IPS-11a (cell line): ENCODE measurements around the gene SRSF10.
"Not testable (repeated sequence)": the region's sequence is repeated elsewhere in the genome, so short reads cannot be mapped to it uniquely, and the experiment has no call there.

Source experiments
- H3K4me3 ChIP-seq: one replicate; pipeline ENCODE4 v1.5.1; 2013; ENCODE audit warnings: low read depth, low read length, control low read depth

SRSF10 gene

GRCh38 chr1:23999156-23999671, 19.1 kb upstream of the SRSF10 start:
- no peak overlapping the region for H3K4me3 ChIP-seq

GRCh38 chr1:23997812-23998211, 17.7 kb upstream of the SRSF10 start:
- no peak overlapping the region for H3K4me3 ChIP-seq

- H3K4me3 ChIP-seq: no peak overlapping the region
Observed at GRCh38 chr1:23996700-23997229, 16.6 kb upstream of the SRSF10 start.

DNA sequence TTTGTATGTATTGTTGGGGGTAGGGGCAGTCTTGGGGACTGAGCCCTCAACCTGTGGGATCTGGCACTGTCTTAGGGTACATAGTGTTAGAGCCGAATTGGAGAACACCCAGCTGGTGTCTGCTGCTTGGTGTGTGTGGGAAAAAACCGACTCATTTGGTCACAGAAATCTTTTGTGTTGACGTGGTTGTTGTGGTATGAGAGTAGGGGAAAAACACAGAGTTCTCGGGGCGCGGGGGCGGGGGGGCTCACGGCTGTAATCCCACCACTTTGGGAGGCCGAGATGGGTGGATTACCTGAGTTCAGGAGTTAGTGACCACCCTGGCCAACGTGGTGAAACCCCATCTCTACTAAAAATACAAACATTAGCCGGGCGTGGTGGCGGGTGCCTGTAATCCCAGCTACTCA, 15.3 kb upstream of the SRSF10 start:
- H3K4me3 ChIP-seq: no peak overlapping the region

DNA sequence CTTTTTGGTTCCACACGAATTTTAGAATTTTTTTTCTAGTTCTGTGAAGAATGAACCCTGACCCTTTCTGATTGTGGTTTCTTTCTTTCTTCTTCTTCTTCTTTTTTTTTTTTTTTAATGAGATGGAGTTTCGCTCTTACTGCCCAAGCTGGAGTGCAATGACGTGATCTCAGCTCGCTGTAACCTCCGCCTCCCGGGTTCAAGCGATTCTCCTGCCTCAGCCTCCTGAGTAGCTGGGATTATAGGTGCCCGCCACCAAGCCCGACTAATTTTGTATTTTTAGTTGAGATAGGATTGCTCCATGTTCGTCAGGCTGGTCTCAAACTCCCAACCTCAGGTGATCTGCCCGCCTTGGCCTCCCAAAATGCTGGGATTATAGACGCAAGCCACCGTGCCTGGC, 11.9 kb upstream of the SRSF10 start:
- not testable (repeated sequence) for H3K4me3 ChIP-seq

DNA sequence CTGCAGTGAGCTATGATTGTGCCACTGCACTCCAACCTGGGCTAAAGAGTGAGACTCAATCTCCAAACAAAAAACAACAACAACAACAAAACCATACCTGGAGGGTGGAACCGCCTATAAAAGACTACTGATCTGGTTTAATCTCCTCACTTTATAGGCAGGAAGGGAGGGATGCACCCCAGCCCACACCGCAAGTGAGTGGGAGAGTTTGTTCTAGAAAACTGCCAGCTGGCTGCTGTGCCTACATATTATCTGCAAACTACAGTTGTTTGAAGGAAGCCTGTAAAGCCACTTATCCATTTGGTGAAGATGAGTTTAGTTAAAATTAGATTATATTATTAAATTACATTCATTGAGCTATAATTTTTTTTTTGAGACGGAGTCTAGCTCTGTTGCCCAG, 9.1 kb upstream of the SRSF10 start:
- H3K4me3 ChIP-seq: no peak overlapping the region

- H3K4me3 ChIP-seq: not testable (repeated sequence)
Observed at GRCh38 chr1:23987038-23987437, 6.9 kb upstream of the SRSF10 start.

GRCh38 chr1:23984417-23985186, 4.5 kb upstream of the SRSF10 start:
- no peak overlapping the region for H3K4me3 ChIP-seq

DNA sequence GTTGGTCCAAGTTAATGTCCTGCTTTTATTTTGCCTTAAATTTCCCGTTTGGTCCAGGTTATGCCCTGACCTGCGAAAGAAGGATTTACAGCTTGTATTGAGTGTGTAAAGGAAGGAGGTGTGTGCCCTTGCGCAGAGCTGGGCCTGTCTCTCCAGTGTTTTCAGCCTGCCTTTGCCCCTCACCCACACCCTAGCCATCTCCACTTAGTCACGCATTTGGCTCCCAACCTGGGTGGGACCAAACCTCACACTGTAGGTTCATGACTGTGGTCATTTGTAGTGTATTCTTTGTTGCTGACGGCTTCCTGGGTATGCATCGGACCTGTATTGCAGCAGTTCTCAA, 572 bp upstream of the SRSF10 start:
- H3K4me3 ChIP-seq: no peak overlapping the region

DNA sequence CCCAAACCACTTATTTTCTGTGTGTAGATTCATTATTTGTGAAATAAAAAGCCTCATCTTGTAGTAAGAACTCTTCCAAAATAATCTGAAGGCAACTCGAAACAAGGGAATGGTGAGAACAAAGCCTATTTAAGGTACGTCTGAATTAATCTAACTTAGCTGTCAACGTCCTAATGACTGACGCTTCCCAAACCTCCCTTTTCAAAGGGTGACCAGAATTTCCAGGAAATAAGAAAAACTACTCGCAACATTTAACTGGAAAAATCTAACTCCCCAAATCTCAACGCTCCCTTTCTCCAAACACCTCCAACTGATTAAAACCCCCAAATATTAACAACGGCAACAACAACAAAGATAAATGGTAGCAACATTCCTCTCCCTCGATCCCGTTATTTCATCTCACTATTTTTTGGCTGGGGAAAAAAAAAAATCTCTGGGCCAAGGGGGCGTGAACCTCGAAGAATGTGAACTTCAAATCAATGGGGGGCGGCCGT, 693 bp downstream of the SRSF10 start:
- H3K4me3 ChIP-seq: peak overlapping the region; percentile 94

- peak overlapping the region; percentile 94 for H3K4me3 ChIP-seq
Observed at GRCh38 chr1:23978805-23979204, 1.3 kb downstream of the SRSF10 start.

DNA sequence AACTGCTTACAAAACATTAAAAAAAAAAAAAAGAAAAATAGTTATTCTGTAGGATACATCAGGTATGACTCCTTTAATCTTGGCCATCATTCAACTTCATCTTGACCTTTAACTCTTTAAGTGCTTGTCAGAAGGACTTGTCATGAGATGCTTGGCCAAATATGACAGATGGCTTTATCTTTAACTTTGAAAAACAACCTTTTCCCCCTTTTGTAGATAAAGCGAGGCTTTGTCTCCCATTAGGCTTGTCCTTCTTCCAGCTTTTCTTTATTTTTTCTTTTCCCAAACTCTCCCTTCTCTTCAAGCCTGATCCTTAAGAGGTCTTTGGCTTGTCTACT, 2.3 kb downstream of the SRSF10 start:
- H3K4me3 ChIP-seq: no peak overlapping the region

DNA sequence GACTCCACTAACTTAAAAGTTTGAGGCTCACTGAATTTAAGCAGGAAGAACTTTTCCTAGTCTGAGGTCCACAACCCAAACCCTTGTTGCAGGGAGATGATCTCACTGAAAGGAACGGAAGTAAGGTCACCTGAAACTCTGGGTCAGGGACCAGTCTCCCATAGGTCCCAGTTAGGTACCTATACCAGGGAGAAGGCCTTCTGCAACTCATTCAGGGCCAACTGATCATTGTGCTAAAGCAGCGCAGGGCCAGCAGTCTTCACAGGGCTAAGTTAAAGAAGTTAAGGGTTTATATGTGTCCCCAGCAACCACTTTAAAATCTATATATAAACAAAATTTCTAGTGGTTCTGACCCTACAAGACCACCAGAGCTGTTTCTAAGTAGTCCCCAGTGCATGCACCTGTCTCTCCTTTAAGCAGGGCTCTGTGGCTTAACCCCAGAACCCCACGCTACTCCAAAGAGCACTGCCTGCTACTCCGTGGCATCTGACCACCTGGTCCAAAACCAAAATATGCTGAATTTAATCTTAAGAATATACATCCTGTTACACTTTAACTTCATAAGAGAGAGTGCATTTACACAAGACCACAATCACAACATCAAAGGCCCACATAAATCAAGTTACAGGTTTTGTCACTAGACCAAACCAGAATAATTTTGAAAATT, 2.8 kb downstream of the SRSF10 start:
- no peak overlapping the region for H3K4me3 ChIP-seq

DNA sequence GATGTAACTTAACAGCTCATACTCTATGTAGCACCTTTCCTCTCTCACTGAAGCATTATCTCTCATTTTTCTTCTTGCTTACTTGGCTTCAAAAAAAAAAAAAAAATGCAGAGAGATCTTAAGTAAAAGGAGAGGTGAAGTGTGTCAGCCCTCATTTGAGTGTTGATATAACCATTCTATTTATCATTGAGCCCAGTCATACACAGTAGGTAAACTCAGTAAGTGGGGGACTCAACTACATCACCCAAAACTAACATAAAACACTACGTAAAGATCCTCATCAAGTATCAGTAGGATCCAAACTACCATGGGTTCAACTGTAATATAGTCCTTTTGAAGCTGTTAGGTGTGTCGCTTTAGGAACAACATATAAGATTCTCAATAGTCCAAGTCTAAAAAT, 12.3 kb downstream of the SRSF10 start:
- no peak overlapping the region for H3K4me3 ChIP-seq

DNA sequence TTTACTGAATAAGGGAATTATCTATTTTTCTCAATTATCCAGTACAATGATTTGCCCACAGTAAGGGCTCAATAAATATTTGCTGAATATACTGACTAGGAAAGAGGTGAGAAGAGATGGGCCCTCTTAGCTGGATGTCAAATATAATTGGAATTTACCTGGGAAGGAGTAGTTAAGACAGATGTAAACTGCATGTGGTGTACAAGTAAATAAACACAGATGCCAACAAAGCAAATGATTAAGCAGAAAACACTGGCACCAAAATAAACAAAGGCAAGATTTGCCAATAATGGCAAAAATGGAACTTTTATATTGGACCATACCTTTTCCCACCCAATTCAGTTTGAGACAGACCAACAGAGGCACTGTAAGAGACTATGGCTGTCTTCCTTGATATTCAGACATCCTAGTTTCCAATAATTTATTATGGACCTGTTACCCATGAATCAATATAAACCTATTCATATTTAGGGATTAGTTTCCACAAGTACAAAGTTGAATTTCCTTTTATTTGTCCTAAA, 13.1 kb downstream of the SRSF10 start:
- H3K4me3 ChIP-seq: no peak overlapping the region

DNA sequence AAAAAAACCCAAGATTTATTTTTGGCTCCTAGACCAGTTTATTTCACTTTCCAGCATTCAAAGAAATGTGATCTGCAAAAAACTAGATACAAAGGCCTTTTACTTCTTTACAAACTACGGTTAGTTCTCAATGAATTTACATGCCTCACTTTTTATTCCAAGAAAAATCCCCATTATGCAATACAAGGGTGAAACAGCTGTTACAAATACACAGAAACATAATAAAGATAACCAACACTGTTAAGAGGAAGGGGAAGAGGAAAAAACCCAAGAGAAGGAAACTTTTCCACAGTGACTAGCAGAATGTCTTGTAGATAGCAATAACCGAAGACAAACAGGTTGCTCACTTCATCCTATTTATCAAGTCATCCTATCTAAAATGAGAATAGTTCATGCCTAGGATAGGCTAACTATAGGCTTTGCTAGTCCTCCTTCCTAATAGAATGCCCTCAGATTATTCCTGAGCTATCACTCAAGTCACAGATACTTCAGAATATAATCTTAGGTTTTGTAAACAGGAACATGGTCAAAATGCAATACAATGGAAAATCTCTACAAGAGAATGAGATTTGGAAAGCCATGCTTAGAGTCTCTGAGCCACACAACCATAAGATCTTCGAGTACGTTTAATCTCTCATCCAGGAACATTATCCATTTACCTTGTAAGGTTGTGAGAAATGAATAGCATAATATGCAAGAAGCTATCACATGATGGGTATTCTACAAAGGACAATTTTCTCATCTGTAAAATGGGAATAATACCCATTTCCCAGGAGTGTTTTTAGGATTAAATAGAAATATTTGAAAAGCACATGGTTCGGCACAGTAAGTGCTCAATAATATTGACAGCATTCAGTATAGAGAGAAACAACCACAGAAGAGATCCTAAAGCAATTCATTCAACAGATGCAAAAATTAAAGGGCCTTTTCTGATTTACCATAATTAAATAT, 15.1 kb downstream of the SRSF10 start:
- H3K4me3 ChIP-seq: no peak overlapping the region

GRCh38 chr1:23964235-23964668, 15.9 kb downstream of the SRSF10 start:
- H3K4me3 ChIP-seq: no peak overlapping the region

DNA sequence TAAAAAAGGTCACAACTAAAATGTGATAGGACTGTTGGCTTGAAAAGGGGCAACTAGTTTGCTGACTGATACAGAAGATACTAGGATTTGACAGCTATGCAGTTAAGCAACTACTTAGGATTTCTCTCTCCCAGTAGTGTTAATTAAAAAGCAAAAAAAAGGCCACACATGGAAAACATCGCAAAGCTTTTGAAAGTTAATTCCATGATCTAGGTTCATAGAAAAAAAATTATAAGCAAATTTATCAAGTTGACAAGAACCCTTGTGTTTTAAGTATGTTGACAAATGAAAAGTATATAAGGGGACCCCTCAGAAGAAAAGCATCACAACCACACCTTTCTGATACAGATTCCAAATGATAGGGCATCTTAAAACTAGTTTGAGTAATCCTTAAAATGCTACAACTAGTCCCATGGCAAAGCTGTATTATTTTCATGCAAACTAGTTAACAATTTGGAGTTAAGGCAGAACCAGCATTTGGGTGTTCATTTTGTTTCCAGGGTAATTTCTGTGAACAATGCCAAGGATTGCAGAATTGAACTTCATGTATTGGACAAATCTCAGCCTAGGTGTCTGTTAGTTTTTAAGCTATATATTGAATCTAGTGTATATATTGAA, 16.4 kb downstream of the SRSF10 start:
- no peak overlapping the region for H3K4me3 ChIP-seq

GRCh38 chr1:23960291-23961020, 19.7 kb downstream of the SRSF10 start:
- H3K4me3 ChIP-seq: peak overlapping the region; percentile 90
